ENCODE measurements around the gene CLEC16A.

DNA sequence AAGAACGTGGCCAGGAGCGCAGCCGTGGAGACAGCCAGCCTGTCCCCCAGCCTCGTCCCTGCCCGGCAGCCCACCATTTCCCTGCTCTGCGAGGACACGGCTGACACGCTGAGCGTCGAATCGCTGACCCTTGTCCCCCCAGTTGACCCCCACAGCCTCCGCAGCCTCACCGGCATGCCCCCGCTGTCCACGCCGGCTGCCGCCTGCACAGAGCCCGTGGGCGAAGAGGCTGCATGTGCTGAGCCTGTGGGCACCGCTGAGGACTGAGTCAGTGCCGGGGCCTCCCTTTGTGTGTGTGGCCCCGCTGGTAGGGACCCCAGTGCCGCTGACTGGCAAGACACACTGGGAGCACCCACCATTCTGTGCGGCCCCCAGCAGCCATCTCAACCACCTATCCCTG is 234.1 kb downstream of the CLEC16A start:
- no peak for TF ChIP-seq SPI1 (IDR thresholded peaks at IDR 0.05; ENCODE audit: borderline replicate concordance, low read depth)
- TF ChIP-seq, protein P1, sequence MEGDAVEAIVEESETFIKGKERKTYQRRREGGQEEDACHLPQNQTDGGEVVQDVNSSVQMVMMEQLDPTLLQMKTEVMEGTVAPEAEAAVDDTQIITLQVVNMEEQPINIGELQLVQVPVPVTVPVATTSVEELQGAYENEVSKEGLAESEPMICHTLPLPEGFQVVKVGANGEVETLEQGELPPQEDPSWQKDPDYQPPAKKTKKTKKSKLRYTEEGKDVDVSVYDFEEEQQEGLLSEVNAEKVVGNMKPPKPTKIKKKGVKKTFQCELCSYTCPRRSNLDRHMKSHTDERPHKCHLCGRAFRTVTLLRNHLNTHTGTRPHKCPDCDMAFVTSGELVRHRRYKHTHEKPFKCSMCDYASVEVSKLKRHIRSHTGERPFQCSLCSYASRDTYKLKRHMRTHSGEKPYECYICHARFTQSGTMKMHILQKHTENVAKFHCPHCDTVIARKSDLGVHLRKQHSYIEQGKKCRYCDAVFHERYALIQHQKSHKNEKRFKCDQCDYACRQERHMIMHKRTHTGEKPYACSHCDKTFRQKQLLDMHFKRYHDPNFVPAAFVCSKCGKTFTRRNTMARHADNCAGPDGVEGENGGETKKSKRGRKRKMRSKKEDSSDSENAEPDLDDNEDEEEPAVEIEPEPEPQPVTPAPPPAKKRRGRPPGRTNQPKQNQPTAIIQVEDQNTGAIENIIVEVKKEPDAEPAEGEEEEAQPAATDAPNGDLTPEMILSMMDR (IDR thresholded peaks at IDR 0.05; ENCODE audit: insufficient read depth, low read length) = no peak
- no peak for TF ChIP-seq GABPA (IDR thresholded peaks at IDR 0.05; ENCODE audit: low read depth)
- no peak for TF ChIP-seq POLR2AphosphoS5 (IDR thresholded peaks at IDR 0.05; ENCODE audit: low read depth)
- TF ChIP-seq, protein P2, sequence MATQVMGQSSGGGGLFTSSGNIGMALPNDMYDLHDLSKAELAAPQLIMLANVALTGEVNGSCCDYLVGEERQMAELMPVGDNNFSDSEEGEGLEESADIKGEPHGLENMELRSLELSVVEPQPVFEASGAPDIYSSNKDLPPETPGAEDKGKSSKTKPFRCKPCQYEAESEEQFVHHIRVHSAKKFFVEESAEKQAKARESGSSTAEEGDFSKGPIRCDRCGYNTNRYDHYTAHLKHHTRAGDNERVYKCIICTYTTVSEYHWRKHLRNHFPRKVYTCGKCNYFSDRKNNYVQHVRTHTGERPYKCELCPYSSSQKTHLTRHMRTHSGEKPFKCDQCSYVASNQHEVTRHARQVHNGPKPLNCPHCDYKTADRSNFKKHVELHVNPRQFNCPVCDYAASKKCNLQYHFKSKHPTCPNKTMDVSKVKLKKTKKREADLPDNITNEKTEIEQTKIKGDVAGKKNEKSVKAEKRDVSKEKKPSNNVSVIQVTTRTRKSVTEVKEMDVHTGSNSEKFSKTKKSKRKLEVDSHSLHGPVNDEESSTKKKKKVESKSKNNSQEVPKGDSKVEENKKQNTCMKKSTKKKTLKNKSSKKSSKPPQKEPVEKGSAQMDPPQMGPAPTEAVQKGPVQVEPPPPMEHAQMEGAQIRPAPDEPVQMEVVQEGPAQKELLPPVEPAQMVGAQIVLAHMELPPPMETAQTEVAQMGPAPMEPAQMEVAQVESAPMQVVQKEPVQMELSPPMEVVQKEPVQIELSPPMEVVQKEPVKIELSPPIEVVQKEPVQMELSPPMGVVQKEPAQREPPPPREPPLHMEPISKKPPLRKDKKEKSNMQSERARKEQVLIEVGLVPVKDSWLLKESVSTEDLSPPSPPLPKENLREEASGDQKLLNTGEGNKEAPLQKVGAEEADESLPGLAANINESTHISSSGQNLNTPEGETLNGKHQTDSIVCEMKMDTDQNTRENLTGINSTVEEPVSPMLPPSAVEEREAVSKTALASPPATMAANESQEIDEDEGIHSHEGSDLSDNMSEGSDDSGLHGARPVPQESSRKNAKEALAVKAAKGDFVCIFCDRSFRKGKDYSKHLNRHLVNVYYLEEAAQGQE (IDR thresholded peaks at IDR 0.05; ENCODE audit: insufficient replicate concordance, low read depth) = no peak

All from HL-60 (cell line).